Measurements from ENCODE around the gene GNAI3. TPM values are rescaled to one million over a fixed set of nuclear protein-coding genes. Genes with fewer than 3 reads are reported as not detected.

The GNAI3 gene
- total RNA-seq, 2 experiments from 2014 or later, result 3.8 to 6.1 TPM

DNA sequence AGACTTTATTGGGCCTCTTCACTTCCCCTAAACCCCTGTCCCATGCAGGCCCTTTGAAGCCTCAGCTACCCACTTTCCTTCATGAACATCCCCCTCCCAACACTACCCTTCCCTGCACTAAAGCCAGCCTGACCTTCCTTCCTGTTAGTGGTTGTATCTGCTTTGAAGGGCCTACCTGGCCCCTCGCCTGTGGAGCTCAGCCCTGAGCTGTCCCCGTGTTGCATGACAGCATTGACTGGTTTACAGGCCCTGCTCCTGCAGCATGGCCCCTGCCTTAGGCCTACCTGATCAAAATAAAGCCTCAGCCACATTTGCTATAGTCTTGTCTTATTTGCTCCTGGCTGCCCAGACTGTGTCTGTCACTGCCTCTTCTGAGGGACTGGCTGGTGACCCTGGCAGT, 113.0 kb downstream of the GNAI3 start:
- ChIA-PET POLR2A (interaction anchor here (0.5 to 0.6 kb wide), 2 partner anchors 88 to 419 kb away, joined by 3 read pairs; no protein-coding TSS in a partner anchor), CTCF (ENCODE audit: unreplicated experiment) (interaction anchor here (0.6 kb wide), 1 partner anchor 113 kb away, joined by 3 read pairs; the partner anchor contains the start of gene GNAI3)
- Histone ChIP-seq H3K9me3 (ENCODE audit: low read length) (no peaks in the 10 kb centered on the region), H3K4me2 (ENCODE audit: low read length) (no peak overlapping the region), H3K36me3 (ENCODE audit: insufficient read depth, low read length) (no peaks in the 10 kb centered on the region), H3K4me3 (ENCODE audit: low read depth, low read length, poor library complexity, severe bottlenecking) (no peak overlapping the region), H3K79me2 (ENCODE audit: insufficient read depth, low read depth, low read length) (no peaks in the 10 kb centered on the region), H3K27ac (ENCODE audit: low read depth, low read length, poor library complexity, severe bottlenecking) (no peak overlapping the region), H3K9me2 (ENCODE audit: insufficient read depth, low read length) (no peaks in the 10 kb centered on the region), H2AFZ (ENCODE audit: low read length) (no peak overlapping the region), H4K20me1 (ENCODE audit: insufficient read depth, low read length) (no peaks in the 10 kb centered on the region), H3K4me1 (ENCODE audit: insufficient read depth, low read length, poor library complexity, severe bottlenecking) (peaks cover 4% of the 10 kb centered on the region)
- intact Hi-C loops (cut with micrococcal nuclease; ENCODE audit: unreplicated experiment), result no loop called here
- no TSS peak for BruUV-seq (replicated peaks)
- DNase-seq (ENCODE audit: low spot score), result no peak
- TF ChIP-seq, protein P1, sequence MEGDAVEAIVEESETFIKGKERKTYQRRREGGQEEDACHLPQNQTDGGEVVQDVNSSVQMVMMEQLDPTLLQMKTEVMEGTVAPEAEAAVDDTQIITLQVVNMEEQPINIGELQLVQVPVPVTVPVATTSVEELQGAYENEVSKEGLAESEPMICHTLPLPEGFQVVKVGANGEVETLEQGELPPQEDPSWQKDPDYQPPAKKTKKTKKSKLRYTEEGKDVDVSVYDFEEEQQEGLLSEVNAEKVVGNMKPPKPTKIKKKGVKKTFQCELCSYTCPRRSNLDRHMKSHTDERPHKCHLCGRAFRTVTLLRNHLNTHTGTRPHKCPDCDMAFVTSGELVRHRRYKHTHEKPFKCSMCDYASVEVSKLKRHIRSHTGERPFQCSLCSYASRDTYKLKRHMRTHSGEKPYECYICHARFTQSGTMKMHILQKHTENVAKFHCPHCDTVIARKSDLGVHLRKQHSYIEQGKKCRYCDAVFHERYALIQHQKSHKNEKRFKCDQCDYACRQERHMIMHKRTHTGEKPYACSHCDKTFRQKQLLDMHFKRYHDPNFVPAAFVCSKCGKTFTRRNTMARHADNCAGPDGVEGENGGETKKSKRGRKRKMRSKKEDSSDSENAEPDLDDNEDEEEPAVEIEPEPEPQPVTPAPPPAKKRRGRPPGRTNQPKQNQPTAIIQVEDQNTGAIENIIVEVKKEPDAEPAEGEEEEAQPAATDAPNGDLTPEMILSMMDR (conservative IDR thresholded peaks at IDR 0.05; ENCODE audit: low read length), result no peak
- TF ChIP-seq EZH2phosphoT487 (IDR thresholded peaks at IDR 0.05; ENCODE audit: borderline replicate concordance, low read depth, low read length), result no peak

DNA sequence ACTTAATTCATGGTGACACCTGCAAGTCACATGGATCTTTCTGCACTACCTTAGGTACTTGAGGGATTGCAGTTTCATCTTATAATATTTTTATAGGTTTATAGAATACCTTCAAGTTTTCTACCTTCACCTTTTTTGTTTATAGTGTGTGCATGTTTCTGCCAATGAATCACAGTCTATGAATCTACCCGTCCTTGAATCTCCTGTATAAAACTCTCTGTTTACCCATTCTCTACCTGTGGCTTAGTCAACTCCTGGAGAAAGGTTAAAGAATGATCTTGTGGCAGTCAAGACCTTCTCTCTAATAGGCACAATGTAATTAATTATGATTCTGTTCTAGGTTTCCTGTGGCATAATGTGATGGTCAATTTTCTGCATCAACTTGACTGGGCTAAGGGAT, 116.3 kb downstream of the GNAI3 start:
- Histone ChIP-seq H3K79me2 (ENCODE audit: insufficient read depth, low read depth, low read length) (no peaks in the 10 kb centered on the region), H3K36me3 (ENCODE audit: insufficient read depth, low read length) (no peaks in the 10 kb centered on the region), H3K4me2 (ENCODE audit: low read length) (no peak overlapping the region), H4K20me1 (ENCODE audit: insufficient read depth, low read length) (no peaks in the 10 kb centered on the region), H3K4me3 (ENCODE audit: low read depth, low read length, poor library complexity, severe bottlenecking) (no peak overlapping the region), H3K9me2 (ENCODE audit: insufficient read depth, low read length) (no peaks in the 10 kb centered on the region), H3K27ac (ENCODE audit: low read depth, low read length, poor library complexity, severe bottlenecking) (no peak overlapping the region), H2AFZ (ENCODE audit: low read length) (no peak overlapping the region), H3K9me3 (ENCODE audit: low read length) (no peaks in the 10 kb centered on the region), H3K4me1 (ENCODE audit: insufficient read depth, low read length, poor library complexity, severe bottlenecking) (peaks cover 4% of the 10 kb centered on the region)
- DNase-seq (ENCODE audit: low spot score), result no peak
- CTCF ChIA-PET (ENCODE audit: unreplicated experiment), result no interaction called here
- no TSS peak for BruUV-seq (replicated peaks)
- POLR2A ChIA-PET, result no interaction called here
- TF ChIP-seq EZH2phosphoT487 (IDR thresholded peaks at IDR 0.05; ENCODE audit: borderline replicate concordance, low read depth, low read length), result no peak
- TF ChIP-seq, protein P1 (conservative IDR thresholded peaks at IDR 0.05; ENCODE audit: low read length), result no peak
- intact Hi-C loops (cut with micrococcal nuclease; ENCODE audit: unreplicated experiment), result no loop called here

DNA sequence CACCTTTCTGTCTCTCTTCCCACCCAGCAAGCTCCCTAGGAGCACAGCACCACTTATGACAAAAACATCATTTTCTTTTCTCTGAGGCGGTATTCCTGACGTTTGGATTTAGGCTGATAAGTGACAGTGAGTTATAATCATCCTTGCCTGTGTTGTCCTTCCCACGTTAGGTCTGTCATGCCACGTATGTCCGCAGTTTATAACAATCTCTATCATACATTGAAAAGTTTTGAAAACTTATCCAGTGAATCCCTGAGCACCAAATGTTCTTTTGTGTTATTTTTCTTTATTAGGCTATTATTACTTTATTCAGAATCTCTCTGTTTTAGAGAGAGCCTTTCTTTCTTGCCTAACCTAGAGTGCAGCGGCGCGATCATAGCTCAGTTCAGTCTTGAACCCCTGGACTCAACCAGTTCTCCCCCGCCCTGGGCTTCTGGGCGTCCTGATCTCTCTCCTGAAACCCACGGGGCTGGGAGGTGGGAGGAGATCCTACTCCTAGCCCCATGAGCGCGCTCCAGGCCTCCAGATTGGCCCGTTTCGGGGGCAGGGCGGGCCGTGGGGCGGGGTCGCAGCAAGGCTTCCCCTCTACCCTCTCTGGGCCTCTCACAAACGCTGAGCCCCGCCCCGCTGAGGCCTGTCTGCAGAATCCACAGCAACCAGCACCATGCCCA, 119.2 kb downstream of the GNAI3 start, which contains the start of gene GSTM2:
TSS of gene GSTM2 (plus strand) at position 606 of the 671 bp plus-strand sequence. CDS start at position 665, 59 bp downstream.
- Histone ChIP-seq H3K9me3 (ENCODE audit: low read length) (no peaks in the 10 kb centered on the region), H2AFZ (ENCODE audit: low read length) (peak within 1 kb of the TSS; percentile 51; the same call in 1 of the 2 replicates), H3K4me3 (ENCODE audit: low read depth, low read length, poor library complexity, severe bottlenecking) (no peak within 1 kb of the TSS), H3K79me2 (ENCODE audit: insufficient read depth, low read depth, low read length) (no peaks in the 10 kb centered on the region), H3K4me2 (ENCODE audit: low read length) (peak within 1 kb of the TSS; percentile 7; the same call in 1 of the 2 replicates), H3K36me3 (ENCODE audit: insufficient read depth, low read length) (no peaks in the 10 kb centered on the region), H4K20me1 (ENCODE audit: insufficient read depth, low read length) (no peaks in the 10 kb centered on the region), H3K27ac (ENCODE audit: low read depth, low read length, poor library complexity, severe bottlenecking) (no peak within 1 kb of the TSS), H3K9me2 (ENCODE audit: insufficient read depth, low read length) (no peaks in the 10 kb centered on the region), H3K4me1 (ENCODE audit: insufficient read depth, low read length, poor library complexity, severe bottlenecking) (peaks cover 4% of the 10 kb centered on the region)
- DNase-seq (ENCODE audit: low spot score), result peak; percentile 26
- TF ChIP-seq, protein P1 (conservative IDR thresholded peaks at IDR 0.05; ENCODE audit: low read length), result no peak
- no peak for TF ChIP-seq EZH2phosphoT487 (IDR thresholded peaks at IDR 0.05; ENCODE audit: borderline replicate concordance, low read depth, low read length)
- ChIA-PET CTCF (ENCODE audit: unreplicated experiment) (no interaction called here), POLR2A (no interaction called here)
- BruUV-seq (replicated peaks), result no TSS peak
- intact Hi-C loops (cut with micrococcal nuclease; ENCODE audit: unreplicated experiment), result no loop called here

All from OCI-LY7 (cell line).